Stimulated activated CD8-positive, alpha-beta memory T cell treated with anti-CD3 and anti-CD28 coated beads, Interleukin-7, amount 100 ng/mL, for 4 hours (primary cell): ENCODE measurements around the gene HES7.
A peak's percentile ranks its signal among the peaks of the same experiment; 100 is the strongest.
"Not testable (repeated sequence)": the region's sequence is repeated elsewhere in the genome, so short reads cannot be mapped to it uniquely, and the experiment has no call there.

Experiments used
- DNase-seq, 2 donors: peaks; one replicate each; pipeline ENCODE4 v3.0.0-alpha.2; 2020; ENCODE audit warnings: low read depth in 2 of 2

The HES7 gene

DNA sequence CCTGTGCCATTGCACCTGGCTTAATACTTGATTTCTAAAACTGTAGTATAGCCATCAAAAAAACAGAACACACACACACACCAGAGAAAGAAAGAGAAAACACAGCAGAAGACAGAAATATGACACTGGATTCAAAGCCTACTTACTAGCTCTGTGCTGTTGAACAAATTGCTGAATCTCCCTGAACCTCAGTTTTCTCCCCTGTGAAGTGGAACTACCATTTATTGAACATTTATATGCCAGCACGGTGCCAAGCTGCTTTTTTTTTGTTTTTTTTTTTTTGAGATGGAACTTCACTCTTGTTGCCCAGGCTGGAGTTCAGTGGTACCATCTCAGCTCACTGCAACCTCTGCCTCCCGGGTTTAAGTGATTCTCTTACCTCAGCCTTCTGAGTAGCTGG lies 23.1 kb downstream of the HES7 start:
- DNase-seq: no peak

DNA sequence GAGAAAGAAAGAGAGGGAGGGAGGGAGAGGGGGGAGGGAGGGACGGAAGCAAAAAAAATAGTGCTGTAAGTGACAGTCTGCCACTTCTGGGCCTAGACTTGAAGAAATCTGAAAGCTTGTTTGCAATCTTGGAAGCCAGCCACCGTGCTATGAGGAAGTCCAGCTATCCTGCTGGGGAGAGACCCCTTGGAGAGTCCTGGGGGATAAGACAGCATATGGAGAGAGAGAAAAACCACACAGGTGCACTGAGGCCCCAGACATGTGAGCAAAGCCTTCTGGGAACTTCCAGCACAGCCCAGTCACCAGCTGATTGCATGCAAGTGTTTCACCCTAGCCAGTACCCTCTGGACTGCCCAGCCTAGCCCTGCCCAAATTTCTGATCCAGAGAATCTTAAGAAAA lies 23.8 kb downstream of the HES7 start:
- no peak for DNase-seq

DNA sequence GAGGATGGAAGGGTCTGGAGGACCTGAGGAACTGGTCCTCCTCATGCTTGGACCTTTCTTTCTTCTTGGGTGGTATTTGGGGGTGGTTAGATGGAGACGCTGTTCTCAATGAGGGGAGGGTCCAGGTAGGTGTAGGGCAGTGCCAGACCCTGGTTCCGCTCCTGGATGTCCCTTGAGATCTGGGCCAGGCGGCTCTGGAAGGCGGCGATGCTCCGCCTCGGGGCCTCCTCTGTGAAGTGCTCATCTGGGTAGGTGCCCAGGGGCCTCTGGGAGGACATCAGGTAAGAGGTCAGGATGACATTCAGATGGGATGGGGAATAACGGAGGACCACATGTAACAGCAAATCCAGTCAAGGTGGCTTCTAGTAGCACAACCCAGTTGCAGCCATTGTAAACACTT lies 27.4 kb downstream of the HES7 start:
- DNase-seq: no peak

DNA sequence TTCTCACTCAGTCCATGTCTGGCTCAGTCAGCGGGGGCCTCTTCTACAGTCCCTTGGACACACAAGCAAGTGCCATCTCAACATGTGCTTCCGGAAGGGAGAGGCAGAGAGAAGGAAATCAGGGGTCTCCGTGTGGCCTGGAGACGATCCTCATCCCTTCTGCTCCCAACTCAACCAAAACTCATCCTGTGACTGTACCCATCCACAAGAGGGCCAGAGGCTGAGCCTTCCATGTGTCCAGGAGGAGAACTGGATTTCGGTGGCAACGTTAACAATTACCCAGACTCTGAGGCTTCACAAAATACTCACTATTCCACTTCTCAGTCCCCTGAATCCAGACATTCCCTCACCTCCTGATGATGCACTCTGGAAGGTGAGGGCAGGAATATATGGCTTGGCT lies 28.5 kb downstream of the HES7 start:
- no peak for DNase-seq

DNA sequence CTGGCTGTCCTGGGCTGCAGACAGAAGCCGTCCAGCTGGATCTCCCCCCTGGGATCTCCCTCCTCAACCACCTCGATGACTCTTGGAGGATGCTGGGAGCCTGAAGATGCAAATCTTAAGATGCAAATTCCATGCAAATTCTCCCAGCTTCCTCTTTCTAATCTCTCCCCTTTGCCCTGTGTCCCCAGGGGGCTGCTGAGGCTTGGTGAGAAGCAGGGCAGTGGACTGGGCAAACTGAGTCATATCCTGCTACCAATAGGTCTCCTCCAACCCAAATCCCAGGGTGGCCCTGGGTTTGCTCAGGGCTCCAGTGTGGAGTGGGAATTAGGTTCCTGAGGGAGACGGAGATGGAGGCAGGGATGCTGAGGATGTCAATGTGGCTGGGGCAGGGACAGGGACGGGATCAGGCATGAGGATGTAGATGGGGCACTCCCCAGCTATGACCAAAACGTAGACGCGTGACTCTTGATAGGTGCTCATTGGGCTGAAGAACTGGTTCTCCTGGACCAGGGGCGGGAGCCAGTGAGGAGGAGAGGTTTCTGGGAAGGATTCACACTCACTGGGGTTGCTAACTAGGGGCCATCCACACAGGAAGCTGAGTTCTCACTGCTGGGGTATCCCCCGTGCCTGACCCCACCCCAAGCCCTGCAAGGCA lies 32.7 kb downstream of the HES7 start:
- DNase-seq: no peak

DNA sequence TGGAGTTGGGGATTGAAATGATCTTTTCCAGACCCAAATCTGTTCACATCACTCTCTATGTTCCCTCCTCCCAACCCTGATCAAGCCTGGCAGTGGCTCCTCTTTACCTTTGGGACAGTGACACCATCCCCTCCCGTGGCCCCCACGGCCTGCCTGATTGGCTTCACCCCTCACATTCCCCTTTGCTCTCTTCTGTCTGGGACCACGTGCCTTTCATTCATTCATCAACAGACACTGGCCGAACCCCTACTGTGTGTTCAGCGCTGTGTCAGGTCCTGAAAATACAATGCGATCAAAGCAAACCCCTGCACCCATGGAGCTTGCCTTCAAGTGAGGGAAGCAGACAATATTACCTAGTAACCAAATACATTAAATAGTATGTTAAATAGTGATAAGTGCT lies 34.2 kb downstream of the HES7 start:
- DNase-seq: no peak

DNA sequence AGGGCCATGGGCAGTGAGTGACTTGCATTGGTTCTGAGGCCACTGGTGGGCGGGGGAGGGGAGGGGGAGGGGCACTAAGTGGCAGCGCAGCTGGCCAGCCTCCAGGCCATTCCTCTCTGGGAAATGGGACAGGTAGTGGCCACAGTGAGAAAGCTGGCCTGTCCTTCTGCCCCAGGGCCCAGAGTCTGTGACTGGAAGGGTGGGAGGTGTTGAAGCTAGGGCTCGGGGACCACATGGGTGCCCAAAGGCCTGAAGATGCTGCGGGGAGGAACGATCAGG lies 36.0 kb downstream of the HES7 start:
- DNase-seq: no peak

DNA sequence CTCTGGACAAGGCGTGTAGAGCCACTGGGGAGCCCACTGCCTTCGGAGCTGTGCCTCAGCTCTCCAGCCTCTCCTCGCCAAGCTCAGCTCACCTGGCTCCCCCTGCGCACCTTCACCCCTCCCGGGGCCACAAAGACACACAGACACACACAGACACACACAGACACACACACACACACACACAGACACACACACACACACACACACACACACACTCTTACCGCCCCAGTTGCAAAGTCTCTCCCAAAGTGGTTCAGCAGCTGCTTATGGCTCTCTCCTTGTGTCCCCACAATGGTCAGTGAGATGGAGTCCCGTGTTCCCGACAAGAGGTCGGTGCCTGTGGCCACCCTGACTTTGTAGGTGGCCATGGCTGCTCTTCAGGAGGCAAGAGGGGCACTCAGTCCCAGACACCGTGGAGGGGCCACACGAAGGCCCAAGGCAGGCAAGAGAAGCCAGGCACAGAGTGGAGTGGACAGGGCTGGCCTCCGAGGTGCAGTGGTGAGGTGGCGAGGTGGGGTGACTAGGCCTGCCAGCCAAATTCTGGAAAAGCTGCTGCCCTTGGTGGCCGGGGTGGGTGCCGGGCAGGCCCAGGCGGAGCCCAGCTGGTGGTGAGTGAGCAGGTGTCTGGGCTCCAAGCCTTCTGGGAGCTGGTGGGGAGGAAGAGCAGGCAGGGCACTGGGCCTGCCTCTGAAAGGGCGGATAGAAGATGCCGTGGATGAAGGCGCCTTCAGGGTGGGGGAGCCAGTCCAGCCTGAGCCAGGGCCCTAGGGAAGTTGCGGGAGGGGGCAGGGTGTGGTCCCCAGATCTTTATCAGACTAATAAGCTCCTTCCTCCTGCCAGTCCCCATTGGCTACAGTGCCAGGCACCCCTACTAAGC lies 36.6 kb downstream of the HES7 start, which contains the start of gene ALOX12B:
Gene ALOX12B, minus strand, starts transcription at position 642 of the 877 bp plus-strand sequence. Its CDS starts 274 bp downstream, at position 368.
- DNase-seq: no peak

DNA sequence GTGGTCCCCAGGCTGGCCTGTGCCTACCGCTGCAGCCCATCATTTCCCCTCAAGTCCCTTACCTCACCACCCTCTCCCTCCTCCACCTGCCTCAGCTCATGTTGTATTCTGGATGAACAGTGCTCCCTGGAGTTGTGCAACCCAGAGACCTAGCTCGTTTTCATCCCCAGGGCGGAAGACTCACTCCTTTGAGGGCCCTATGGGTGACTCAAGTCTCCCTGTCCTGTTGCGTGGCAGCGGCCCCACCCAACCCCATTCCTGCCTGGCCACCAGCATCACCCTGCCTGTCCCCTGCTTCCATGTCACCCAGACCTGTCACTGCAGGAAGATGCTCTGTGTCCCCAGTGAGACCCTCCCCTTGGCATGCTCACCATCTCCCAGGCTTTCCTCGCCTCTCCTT lies 39.7 kb downstream of the HES7 start:
- no peak for DNase-seq

DNA sequence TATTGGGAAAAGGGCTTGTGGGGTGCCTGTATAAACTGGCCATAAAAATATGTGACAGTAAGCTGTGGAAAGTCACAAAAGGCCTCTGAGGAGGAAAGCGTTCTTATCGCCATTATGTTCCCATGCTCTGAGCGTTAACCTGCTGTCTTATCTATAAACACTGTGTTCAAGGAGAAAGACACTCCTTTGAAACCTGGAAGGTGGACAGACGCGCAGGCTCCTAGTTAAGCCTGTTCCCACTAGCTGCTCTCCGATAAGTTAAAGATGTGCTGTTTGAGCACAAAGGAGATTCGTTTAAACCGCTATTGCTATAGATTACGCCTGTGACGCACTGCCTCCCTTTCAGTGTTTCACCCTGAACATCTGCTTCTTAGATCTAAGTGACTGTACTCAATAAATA lies 41.6 kb downstream of the HES7 start:
- no peak for DNase-seq

DNA sequence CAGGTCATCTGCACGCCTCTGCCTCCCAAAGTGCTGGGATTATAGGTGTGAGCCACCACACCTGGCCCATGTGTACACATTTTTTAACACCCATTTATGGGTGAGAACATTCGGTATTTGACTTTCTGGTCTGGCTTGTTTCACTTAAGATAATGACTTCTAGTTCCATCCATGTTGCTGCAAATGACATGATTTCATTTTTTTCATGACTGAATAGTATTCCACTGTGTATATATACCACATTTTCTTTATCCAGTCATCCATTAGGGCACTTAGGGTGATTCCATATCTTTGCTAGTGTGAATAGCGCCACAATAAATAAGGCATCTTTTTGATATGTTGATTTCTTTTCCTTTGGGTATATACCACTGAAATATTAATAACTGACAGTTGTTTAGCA lies 42.0 kb downstream of the HES7 start:
- no peak for DNase-seq

DNA sequence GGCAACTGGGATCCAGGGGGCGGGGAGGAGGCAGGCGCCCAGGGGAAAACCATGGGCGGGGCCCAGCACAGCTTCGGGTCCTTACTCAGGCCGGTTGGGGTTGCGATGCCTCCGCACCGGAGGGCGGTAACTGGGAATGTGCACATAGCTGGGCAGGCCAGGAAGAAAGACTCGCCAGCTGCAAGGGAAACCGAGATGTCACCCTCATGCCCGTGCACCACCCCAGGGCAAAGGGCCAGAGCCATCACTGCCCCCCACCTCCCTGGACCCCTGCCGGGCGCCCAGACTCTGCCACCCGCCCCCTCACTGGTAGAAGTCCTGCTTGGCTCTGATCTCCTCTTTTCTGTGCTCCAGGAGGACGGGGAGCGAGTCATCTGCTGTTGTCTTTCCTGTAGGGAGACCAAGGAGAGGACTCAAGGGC lies 43.1 kb downstream of the HES7 start:
- DNase-seq: no peak

DNA sequence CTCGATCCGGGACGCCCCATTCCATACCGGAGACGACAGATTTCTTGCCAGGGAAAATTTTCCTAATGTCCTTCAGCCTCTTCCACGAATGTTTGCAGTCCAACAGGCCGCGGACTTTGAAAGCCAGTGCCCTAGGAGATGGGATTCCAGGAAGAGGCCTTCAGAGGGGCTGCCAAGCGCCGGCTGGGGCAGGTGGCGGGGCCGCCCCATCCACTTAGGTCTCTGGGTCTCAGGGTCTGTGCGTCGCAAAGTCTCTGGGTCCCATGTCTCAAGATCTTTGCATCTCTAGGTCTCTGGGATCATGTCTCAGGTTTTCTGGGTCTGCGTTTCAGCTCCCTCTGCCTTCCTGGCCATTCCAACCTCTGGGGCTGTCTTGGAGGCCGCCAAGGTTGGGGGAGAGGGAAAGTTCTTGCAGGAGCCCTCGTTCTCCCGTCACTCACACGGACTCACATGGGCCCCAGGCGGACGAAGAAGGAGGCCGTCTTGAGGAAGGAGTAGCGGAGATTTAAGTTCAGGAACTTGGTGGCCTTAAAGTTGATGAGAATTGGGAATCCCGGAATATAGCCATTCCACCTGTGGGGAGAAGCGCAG lies 43.6 kb downstream of the HES7 start:
- no peak for DNase-seq

DNA sequence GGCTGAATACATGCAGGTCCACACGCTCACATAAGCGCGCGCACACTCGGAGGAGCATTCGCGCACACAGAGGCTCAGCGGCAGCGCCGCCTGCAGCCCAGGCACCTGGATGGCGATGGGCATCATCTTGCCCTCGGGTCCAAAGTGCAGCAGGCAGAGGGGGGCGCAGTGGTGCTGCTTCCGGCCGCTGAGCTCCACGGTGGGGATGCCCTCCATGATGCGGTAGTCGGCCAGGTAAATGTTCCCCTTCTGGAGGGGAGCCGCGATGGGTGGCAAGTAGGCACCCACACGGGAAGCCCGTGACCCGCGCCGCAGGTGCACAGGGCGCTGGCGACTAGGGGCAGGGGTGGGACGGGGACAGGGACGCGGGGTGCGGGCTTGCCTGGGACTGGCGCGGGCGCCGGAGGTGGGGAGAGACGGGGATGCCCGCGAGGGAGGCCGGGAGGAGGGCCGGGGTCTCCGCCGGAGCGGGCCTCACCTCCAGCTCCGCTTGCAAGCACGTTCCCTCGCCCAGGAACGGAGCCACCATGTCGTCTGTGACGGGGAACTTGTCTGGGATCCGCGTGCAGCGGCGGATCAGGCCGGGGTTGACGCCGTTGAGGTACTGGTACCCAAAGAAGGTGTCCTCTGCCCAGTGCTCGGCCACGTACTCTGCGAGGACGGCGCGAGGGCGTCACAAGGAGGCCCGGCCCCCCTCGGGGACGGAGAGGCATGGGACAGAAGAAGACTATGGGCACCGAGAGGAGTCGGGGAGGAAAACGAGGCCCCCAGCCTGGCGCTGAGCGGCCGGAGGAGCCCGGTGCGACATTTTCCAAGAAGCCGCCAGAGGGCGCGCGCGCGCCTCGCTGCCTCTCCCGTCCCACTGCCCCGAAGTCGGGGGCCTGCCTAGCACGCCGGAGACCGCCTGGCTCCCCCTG lies 44.4 kb downstream of the HES7 start:
- peak; percentile 58 to 75 for DNase-seq

DNA sequence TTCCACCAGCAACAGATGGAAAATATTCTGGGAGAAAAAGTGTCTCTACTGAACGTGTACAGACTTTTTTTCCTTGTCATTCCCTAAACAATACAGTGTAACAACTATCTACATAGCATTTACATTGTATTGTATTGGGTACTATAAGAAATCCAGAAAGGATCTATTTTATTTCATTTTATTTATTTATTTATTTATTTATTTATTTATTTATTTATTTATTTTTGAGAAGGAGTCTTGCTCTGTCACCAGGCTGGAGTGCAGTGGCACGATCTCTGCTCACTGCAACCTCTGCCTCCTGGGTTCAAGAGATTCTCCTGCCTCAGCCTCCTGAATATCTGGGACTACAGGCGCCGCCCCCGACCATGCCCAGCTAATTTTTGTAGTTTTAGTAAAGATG lies 46.0 kb downstream of the HES7 start:
- not testable (repeated sequence) for DNase-seq

DNA sequence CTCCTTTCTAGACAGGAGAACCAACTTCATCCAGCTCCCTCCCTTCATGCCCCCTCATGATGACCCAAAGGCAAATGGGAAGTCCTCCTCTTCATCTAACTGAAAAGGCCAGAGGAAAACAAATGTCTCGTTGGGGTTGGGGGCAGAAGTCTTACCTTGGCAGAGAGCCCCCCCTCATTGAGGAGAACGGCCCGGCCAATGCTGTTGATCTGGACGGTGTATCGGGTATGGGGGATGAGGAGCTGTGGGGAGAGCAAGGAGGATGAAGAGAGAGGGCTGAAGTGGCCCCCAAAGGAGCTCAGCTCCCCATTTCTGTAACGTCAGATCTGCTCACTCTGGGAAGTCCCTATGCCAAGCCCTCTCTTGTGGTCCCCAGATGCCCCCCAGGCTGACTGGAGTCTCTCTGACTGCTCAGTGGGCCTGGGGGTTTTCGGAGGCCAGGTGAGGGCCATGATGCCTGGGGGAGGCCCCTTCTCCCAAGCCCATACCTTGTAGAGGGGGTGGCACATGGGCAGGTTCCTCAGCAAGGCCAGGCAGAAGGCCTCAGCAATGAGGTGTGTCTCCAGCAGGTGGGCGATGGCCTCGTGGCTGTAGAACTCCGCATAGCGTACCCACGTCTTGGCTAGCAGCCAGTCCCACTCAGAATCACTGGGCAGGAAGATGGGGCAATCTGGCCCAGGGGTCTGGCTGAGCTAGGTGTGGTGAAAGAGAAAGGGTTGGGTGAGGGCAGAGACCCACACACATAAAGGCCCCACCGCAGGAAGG lies 47.2 kb downstream of the HES7 start:
- DNase-seq: no peak

DNA sequence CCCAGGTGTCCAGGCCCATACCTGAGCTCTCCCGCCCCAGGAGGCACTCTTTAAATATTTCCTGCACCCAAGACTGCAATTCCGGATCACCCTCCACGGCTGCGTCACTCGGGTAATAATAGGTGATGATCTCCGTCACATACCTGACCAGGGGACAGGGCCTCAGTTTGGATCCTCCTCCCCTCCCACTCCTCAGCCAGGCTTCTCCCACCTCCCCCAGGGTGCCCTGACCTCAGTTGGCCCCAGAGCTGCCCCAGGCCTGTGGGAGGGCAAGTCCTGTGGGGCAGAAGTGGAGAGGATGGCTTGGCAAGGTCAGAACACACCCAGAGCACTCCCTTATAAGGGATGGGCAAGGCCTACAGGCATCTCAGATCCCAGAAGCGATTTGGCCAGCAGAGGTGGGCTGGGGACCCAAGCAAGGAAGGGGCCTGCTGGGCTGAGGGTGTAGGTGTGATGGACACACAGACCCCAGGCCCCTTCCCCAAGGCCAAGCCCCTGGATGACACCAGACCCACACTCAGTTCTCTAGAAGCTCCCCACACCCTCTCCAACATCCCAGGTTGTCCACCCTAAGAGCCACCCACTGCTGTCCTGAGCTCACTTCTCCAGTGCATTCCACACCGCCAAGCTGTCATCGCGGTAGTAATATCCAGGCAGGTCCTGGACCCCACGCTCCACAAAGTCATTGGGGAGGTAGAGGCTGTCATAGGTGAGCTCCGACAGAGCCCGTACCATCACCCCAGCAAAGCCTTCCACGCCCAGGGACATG lies 48.1 kb downstream of the HES7 start:
- DNase-seq: no peak

DNA sequence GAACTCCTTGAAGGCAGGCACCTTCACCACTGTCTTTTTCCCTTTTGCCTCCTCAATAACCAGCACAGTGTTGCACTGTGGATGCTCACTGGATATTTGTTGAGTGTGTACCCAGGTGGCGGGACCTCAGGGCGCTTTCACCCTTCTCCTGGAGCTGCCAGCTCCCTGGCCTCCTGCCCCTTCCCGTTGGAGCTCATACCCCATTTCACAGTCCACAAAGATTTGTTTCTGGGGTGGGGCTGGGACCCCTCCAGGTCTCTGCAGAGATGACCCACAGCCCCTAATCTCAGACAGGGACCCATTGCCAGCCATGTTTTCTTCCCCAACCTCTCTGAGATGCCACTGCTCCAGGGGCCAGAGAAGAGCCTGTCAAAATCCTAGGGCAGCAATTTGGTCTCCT lies 48.8 kb downstream of the HES7 start:
- no peak for DNase-seq

DNA sequence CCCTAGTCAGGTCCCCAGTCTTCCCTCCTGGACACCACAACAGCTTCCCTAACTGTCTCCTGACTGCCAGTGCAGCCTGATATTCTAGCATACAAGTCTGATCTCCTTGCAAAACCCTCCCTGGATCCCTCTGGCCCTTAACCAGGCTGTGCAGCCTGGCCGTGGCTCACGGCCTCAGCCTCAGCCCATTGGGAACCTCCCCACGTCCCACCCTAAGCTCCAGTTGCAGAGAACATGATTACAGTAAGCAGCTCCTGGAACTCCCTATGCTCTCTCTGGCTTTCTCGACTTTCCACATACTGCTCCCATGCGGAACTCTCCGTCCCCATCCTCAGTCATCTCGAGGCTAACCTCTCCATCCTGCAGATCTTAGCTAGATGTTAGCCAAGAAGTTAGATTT lies 49.4 kb downstream of the HES7 start:
- DNase-seq: no peak
